GM21390 (cell line): ENCODE data around the gene CCBE1.

ENCODE experiments used
- ATAC-seq: cut with Tn5 transposase; IDR thresholded peaks from one replicate; pipeline ENCODE4 v1.9.1; 2021; ENCODE audit not compliant: unreplicated experiment

CCBE1 gene

GRCh38 chr18:59420244-59420643, 277.0 kb downstream of the CCBE1 start:
- no peak for ATAC-seq

- no peak for ATAC-seq
Observed at GRCh38 chr18:59419386-59419785, 277.8 kb downstream of the CCBE1 start.

GRCh38 chr18:59416818-59417217, 280.4 kb downstream of the CCBE1 start:
- no peak for ATAC-seq

GRCh38 chr18:59414111-59414653, 283.0 kb downstream of the CCBE1 start:
- no peak for ATAC-seq

- ATAC-seq = peak; percentile 97
Observed at GRCh38 chr18:59402432-59403090, 294.7 kb downstream of the CCBE1 start.

GRCh38 chr18:59400407-59400806, 296.8 kb downstream of the CCBE1 start:
- no peak for ATAC-seq

- no peak for ATAC-seq
Observed at GRCh38 chr18:59395226-59396175, 301.7 kb downstream of the CCBE1 start.

- ATAC-seq = no peak
Observed at GRCh38 chr18:59393381-59393780, 303.8 kb downstream of the CCBE1 start.

- no peak for ATAC-seq
Observed at GRCh38 chr18:59388817-59389216, 308.4 kb downstream of the CCBE1 start.

GRCh38 chr18:59387687-59388565, 309.3 kb downstream of the CCBE1 start:
- no peak for ATAC-seq

GRCh38 chr18:59386909-59387686, 310.1 kb downstream of the CCBE1 start:
- ATAC-seq = no peak

GRCh38 chr18:59385191-59385590, 312.0 kb downstream of the CCBE1 start:
- ATAC-seq = no peak

GRCh38 chr18:59383851-59384250, 313.4 kb downstream of the CCBE1 start:
- no peak for ATAC-seq

- ATAC-seq = no peak
Observed at GRCh38 chr18:59382383-59382782, 314.8 kb downstream of the CCBE1 start.

GRCh38 chr18:59381949-59382348, 315.3 kb downstream of the CCBE1 start:
- no peak for ATAC-seq
